ENCODE results near the gene ARL4C.

DNA sequence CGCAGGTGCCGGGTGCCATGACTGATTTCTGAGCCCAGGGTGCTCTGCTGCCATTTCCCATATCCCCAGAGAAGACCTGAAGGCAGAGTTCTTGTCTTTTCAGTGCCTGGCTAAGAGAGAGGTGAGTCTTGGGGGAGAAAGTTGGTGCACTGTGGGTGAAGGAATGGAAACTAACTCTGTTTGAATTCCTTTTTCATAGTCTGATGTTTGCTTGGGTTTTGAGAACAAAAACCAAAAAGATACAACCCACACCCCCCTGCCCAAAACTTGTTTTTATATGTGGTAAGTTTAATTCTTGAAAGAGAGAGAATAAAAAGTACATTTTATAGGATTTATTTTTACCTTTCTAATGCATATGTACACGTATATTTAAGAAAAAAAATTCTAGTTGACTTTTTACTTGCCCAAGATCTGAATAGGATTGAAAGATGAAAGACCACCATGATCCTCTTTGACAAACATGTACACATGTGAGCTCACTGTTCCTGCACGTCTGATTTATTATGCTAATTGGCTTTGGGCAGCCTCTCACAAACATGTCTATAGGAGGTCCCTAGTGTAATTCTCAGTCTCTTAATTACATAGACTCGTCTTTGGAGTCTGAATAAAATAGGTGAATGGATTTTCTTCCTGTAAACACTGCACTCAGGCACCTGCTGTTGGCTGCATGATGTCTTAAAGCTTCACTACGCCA lies 46.3 kb downstream of the ARL4C start:
- TF ChIP-seq POLR2AphosphoS5 (IDR thresholded peaks at IDR 0.05; ENCODE audit: borderline replicate concordance, low read depth, low read length) (no peak), EZH2 (IDR thresholded peaks at IDR 0.05) (no peak), FOXP2 (optimal IDR thresholded peaks at IDR 0.05; ENCODE audit: control extremely low read depth, extremely low read length, insufficient read depth) (no peak)
